HG03039 (cell line): ENCODE measurements around the gene ENAH.

Experiments
- ATAC-seq: cut with Tn5 transposase; IDR thresholded peaks from one replicate; pipeline ENCODE4 v1.9.1; 2021; ENCODE audit warnings: mild to moderate bottlenecking, moderate library complexity; ENCODE audit not compliant: unreplicated experiment

ENAH gene

GRCh38 chr1:225573216-225573615, 79.7 kb downstream of the ENAH start:
- no peak for ATAC-seq

DNA sequence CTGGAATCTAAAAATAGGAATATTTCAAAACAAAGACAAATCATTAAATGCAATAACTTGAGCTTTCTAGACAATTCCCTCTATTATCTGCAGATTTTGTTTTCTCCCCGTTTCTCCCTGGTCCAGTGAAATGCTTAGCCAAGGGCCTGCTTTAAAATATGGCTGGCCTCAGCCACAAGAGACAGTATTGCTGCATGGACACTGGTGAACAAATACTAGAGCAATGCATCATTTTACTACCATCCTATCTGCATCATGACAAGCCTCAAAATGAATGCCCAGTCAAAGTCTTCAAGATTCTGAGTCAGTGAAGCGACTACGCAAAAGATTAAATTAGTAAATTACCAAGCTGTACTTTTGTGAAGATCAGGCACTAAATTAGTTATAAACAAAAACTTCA, 80.5 kb downstream of the ENAH start:
- no peak for ATAC-seq

GRCh38 chr1:225567789-225568188, 85.1 kb downstream of the ENAH start:
- ATAC-seq: no peak

DNA sequence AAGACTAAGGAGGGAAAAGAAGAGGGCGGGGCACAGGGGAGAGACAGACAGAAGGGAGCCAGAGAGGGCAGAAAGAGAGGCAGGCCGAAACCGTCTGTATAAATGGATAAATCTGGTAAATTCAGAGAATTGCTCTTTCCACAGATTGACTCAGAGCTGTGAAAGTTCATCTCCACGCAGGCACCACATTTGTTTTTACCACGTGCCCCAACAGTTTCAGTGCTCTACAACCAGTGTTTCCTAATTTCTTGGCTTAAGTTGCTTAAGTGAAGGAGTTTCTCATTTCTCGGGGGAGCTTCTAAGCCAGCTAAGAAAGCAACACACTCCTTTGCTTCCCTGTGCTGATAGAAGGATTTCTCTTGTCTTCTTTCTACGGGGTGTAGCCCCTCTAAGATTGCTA, 87.1 kb downstream of the ENAH start:
- no peak for ATAC-seq

DNA sequence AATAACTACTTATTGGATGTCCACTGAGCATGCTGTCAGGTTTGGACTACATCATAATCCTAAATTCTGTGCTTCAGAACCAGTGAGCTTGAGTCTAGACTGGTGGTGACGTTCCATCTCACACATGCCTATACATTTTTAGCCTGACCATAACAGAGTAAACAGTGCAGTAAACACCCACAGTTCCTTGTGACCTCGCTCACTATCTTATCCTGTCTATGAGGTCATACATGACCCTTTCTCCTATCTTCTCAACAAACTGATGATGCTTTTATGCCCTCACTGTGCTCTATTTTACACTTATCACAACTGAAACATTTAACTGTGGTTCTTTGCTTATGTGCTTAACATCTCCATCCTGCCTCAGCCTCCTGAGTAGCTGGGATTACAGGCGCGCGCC, 91.2 kb downstream of the ENAH start:
- ATAC-seq: no peak

- no peak for ATAC-seq
These were observed 93.0 kb downstream of the ENAH start for GRCh38 chr1:225559902-225560301.

DNA sequence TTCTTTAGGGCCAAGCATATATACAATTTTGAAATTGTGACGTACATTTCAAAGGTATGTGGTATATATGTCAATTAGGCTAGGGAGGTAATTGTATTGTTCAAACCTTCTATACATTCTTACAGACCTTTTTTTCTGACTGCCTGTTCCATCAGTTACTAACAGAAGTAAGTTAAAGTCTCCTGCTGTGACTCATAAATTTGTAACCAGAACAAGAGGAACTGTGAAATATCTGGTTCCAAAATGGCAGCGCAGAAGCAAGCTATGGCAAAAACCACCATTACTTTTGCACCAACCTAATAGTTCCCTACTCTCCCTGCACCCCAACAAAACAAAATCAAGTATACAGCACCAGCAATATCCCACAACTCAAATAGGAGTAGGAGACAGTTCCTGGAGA, 93.6 kb downstream of the ENAH start:
- no peak for ATAC-seq

DNA sequence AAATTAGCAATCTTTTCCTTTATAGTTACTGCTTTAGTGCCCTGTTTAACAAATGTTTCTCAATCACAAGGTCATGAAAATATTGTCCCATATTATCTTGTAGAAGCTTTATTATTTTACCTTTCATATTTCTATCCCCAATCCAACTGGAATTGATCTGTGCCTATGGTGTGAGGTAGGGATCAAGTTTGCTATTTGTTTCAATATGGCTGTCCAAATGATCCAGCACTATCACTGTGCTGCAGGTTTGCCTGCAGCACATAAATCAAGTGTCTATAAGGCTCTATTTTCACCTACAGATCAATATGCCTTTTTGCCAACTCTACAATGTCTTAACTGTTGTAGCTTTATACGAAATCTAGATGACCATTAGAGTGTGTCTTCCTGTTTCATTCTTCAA, 96.2 kb downstream of the ENAH start:
- no peak for ATAC-seq

DNA sequence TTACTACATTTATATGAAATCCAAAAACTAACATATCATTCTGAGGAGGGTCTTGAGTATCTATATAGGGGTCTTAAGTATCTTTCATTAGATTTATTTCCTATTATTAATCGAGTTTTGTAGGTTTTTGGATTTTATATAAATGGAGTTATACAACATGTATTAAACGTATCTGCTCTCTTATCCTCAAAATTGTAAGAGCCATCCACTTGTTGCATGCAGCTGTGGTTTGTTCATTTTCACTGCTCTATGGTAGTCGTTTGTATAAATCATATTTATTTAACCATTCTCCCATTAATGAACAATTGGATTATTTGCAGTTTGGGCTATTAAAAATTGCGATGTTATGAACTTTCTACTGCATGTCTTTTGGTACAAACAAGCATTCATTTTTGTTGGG, 97.1 kb downstream of the ENAH start:
- ATAC-seq: no peak

DNA sequence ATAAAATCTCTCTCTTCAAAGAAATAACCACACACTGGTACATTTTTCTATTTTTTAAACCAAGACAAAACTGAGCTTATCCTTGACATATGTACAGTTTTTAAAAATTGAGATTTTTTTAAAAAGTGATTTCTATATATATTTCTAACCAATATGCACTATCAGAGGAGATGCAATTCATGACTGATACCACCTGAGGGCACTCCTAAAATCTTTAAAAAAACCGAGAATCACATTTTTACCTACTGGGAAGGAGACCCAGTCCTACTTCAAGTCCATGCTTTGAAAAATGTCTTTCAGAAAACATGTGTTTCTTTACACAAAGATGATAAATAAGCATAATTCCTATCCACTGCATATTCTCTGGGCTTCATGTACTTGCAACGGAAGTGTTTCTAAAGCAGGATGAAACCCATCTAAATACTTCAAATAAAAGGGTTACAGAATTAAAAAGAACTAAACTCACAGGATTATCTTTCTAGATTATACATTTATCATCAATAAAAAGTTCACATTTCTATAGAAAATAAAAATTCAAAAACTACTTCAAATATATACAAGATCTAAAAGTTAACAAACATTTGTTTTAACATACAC, 98.6 kb downstream of the ENAH start:
- no peak for ATAC-seq

- no peak for ATAC-seq
These were observed 103.1 kb downstream of the ENAH start for GRCh38 chr1:225549821-225550220.

- ATAC-seq: no peak
These were observed 104.6 kb downstream of the ENAH start for GRCh38 chr1:225548140-225548857.

GRCh38 chr1:225545649-225546048, 107.3 kb downstream of the ENAH start:
- no peak for ATAC-seq

- no peak for ATAC-seq
These were observed 108.0 kb downstream of the ENAH start for GRCh38 chr1:225544924-225545323.

- ATAC-seq: no peak
These were observed 108.7 kb downstream of the ENAH start for GRCh38 chr1:225544263-225544662.

GRCh38 chr1:225543350-225543749, 109.6 kb downstream of the ENAH start:
- no peak for ATAC-seq

GRCh38 chr1:225541383-225541782, 111.5 kb downstream of the ENAH start:
- no peak for ATAC-seq

GRCh38 chr1:225539575-225539974, 113.3 kb downstream of the ENAH start:
- no peak for ATAC-seq

DNA sequence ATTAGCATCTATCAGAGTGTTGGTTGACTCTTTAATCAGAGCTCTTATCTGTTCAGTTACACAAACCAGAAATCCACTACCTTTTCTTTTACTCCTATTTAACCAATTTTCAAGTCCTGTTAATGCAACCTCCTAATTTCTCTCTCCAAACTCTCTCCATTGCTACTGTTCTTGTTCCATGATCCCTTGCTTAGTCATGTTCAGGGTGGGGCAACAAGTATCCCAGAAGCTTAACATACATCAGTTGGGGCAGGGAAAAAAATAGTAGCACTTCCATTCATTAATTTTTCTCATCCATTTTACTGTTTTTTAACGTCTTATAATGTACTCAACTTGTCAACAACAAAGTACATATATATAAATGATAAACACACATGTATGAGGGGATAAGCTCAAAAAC, 113.9 kb downstream of the ENAH start:
- no peak for ATAC-seq

- ATAC-seq: no peak
These were observed 115.2 kb downstream of the ENAH start for GRCh38 chr1:225537554-225538251.

- ATAC-seq: no peak
These were observed 117.6 kb downstream of the ENAH start for GRCh38 chr1:225535280-225535679.

- no peak for ATAC-seq
These were observed 118.2 kb downstream of the ENAH start for GRCh38 chr1:225534772-225535171.
